MM.1S (cell line): ENCODE data around the gene NRG2.

Source experiments
- CTCF ChIP-seq: fragments of 300-600 bp; sonication (generic); IDR thresholded peaks from 2 replicates; pipeline ENCODE4 v1.5.1; 2016; ENCODE audit warnings: antibody characterized with exemption, low read length, mixed read lengths
- EZH2 ChIP-seq: fragments of 300-600 bp; sonication (generic); optimal IDR thresholded peaks from 2 replicates; pipeline ENCODE3; 2017; ENCODE audit warnings: low read depth, mild to moderate bottlenecking, antibody characterized with exemption, low read length, mixed read lengths

GRCh38 chr5:140032296-140032695 lies 10.8 kb downstream of the NRG2 start:
- no peak for TF ChIP-seq CTCF
- TF ChIP-seq EZH2, result no peak
